GM06990 (cell line): ENCODE results near the gene GPR180.
"Not testable (repeated sequence)": the region's sequence is repeated elsewhere in the genome, so short reads cannot be mapped to it uniquely, and the experiment has no call there.

Experiments used
- DNase-seq: peaks from one replicate; pipeline ENCODE4 v3.0.0-alpha.2; 2011; ENCODE audit not compliant: insufficient read length; ENCODE audit errors: extremely low read depth
- H3K27me3 ChIP-seq: replicated peaks from 2 replicates; pipeline ENCODE4 v1.6.0; 2011; ENCODE audit warnings: low read length; ENCODE audit not compliant: control insufficient read depth, insufficient read depth
- H3K36me3 ChIP-seq: 2 replicates; pipeline ENCODE4 v1.5.1; 2011; ENCODE audit warnings: low read length; ENCODE audit not compliant: control insufficient read depth, insufficient read depth
- H3K4me3 ChIP-seq: replicated peaks from 2 replicates; pipeline ENCODE4 v1.5.1; 2011; ENCODE audit warnings: low read depth, mild to moderate bottlenecking, control low read depth, low read length
- CTCF ChIP-seq: IDR thresholded peaks from 2 replicates; pipeline ENCODE4 v1.5.1; 2011; ENCODE audit warnings: low read length, control low read depth, mild to moderate bottlenecking, inconsistent platforms; ENCODE audit not compliant: insufficient read depth, poor library complexity, severe bottlenecking

The GPR180 gene

GRCh38 chr13:94622344-94622743 lies 20.7 kb downstream of the GPR180 start:
- H3K4me3 ChIP-seq, result no peak overlapping the region
- peaks cover 2% of the 10 kb centered on the region for H3K36me3 ChIP-seq
- no peak for DNase-seq
- no peak for TF ChIP-seq CTCF
- no peaks in the 10 kb centered on the region for H3K27me3 ChIP-seq

- DNase-seq, result no peak
- H3K36me3 ChIP-seq, result peaks cover 2% of the 10 kb centered on the region
- no peak for TF ChIP-seq CTCF
Measured at GRCh38 chr13:94623316-94623715, 21.7 kb downstream of the GPR180 start.

GRCh38 chr13:94630858-94631257 lies 29.2 kb downstream of the GPR180 start:
- Histone ChIP-seq H3K27me3 (no peaks in the 10 kb centered on the region), H3K4me3 (no peak overlapping the region), H3K36me3 (no peaks in the 10 kb centered on the region)
- no peak for DNase-seq
- no peak for TF ChIP-seq CTCF

More at GRCh38 chr13:94623316-94623715, 21.7 kb downstream of the GPR180 start:
- Histone ChIP-seq H3K4me3 (no peak overlapping the region), H3K27me3 (no peaks in the 10 kb centered on the region)

- no peak overlapping the region for H3K4me3 ChIP-seq
- DNase-seq, result no peak
- TF ChIP-seq CTCF, result no peak
- no peaks in the 10 kb centered on the region for H3K36me3 ChIP-seq
- no peaks in the 10 kb centered on the region for H3K27me3 ChIP-seq
Measured at GRCh38 chr13:94632226-94632980, 30.7 kb downstream of the GPR180 start.

GRCh38 chr13:94636096-94636495 lies 34.4 kb downstream of the GPR180 start:
- H3K36me3 ChIP-seq, H3K27me3 ChIP-seq, DNase-seq, H3K4me3 ChIP-seq: not testable (repeated sequence)

GRCh38 chr13:94636942-94637578 lies 35.4 kb downstream of the GPR180 start:
- DNase-seq, result no peak
- no peak for TF ChIP-seq CTCF
- Histone ChIP-seq H3K36me3 (no peaks in the 10 kb centered on the region), H3K27me3 (no peaks in the 10 kb centered on the region), H3K4me3 (no peak overlapping the region)

- not testable (repeated sequence) for DNase-seq
Measured at GRCh38 chr13:94637677-94638076, 36.0 kb downstream of the GPR180 start.

More at GRCh38 chr13:94637677-94638076, 36.0 kb downstream of the GPR180 start:
- not testable (repeated sequence) for H3K36me3 ChIP-seq, H3K27me3 ChIP-seq, H3K4me3 ChIP-seq
